Immature natural killer cell (primary cell): Measurements from ENCODE around the gene CA5A. TPM values are rescaled to one million over a fixed set of nuclear protein-coding genes. Genes with fewer than 3 reads are reported as not detected.
"Not testable (repeated sequence)": the region's sequence is repeated elsewhere in the genome, so short reads cannot be mapped to it uniquely, and the experiment has no call there.

Experiments used
- DNase-seq, 3 donors: peaks; one replicate each; pipeline ENCODE4 v3.0.0; 2022; ENCODE audit warnings: mixed read lengths in 1 of 3
- H3K27ac Mint-ChIP-seq, 6 donors: one replicate each; pipeline ENCODE4 v1.8.0; 2020; ENCODE audit warnings: mixed read lengths in 6 of 6, mild to moderate bottlenecking in 5 of 6, inconsistent platforms in 4 of 6, moderate library complexity in 3 of 6
- H3K27me3 Mint-ChIP-seq, 3 donors: one replicate each; pipeline ENCODE4 v1.8.0; 2020 to 2021; ENCODE audit warnings: low read depth in 3 of 3, mild to moderate bottlenecking in 3 of 3, mixed read lengths in 3 of 3, moderate library complexity in 3 of 3, inconsistent platforms in 1 of 3
- H3K36me3 Mint-ChIP-seq, 3 donors: one replicate each; pipeline ENCODE4 v1.8.0; 2020; ENCODE audit warnings: mixed read lengths in 3 of 3, inconsistent platforms in 2 of 3, mild to moderate bottlenecking in 2 of 3
- H3K4me1 Mint-ChIP-seq, 2 donors: one replicate each; pipeline ENCODE4 v1.8.0; 2020; ENCODE audit warnings: inconsistent platforms in 2 of 2, mild to moderate bottlenecking in 2 of 2, mixed read lengths in 2 of 2, moderate library complexity in 1 of 2
- H3K4me3 Mint-ChIP-seq, 5 donors: one replicate each; pipeline ENCODE4 v1.8.0; 2020; ENCODE audit warnings: mild to moderate bottlenecking in 5 of 5, mixed read lengths in 5 of 5, inconsistent platforms in 3 of 5, moderate library complexity in 3 of 5
- H3K9me3 Mint-ChIP-seq, 6 donors: one replicate each; pipeline ENCODE4 v1.8.0; 2020; ENCODE audit warnings: mild to moderate bottlenecking in 6 of 6, mixed read lengths in 6 of 6, inconsistent platforms in 4 of 6, moderate library complexity in 3 of 6
- polyA plus RNA-seq, 3 donors: library from polyadenylated mRNA; unstranded; fragments of 300-500 nt; fragmentation: Illumina TruSeq; gene quantifications; one replicate each; pipeline ENCODE4 v1.2.3, GENCODE V29; 2021

Gene CA5A
- polyA plus RNA-seq, 3 donors from 2014 or later: not detected

DNA sequence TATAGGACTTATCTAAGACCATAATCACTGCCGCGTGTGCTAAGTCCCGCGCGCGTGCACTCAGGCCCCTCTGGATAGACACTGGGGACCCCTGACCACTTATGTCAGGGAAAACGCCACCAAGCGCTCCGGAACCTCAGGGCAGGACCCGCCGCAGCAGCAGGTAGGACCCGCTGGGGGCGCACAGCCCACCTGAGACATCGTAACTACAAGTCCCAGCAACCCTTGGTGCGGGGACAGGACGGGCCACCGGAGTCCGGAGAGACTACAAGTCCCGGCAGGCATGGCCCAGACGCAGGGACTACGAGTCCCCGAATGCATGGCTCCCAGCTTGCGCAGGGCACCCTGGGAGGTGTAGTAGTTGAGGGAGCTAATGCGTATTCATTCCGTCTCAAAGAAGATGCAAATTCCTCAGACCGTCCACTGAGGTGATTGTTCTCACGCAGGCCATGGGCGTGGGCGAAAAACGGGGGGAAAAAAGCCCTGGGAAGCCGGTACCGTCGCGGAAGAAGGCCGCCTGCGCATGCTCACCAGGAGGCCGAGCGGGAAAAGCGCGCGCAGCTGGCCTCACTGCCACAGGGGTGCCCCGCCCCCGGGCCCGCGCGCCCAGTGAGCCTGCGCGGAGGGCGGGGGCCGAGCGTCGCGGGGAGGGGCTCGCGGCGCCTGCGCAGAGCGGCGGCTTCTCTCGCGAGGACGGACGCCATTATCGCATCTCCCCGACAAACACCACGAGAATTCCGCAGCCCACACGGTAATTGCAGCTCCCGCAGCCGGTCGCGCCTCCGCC, 14.6 kb upstream of the CA5A start, which contains the start of gene BANP:
TSS of gene BANP (plus strand) at position 670 of the 787 bp plus-strand sequence. CDS start 23,682 bp downstream, outside the sequence.
- Mint-ChIP-seq H3K4me3 (peak within 1 kb of the TSS; percentile 99 to 100 (median 100)), H3K4me1 (peaks cover 46 to 49% of the 10 kb centered on the region in 2 donors), H3K36me3 (peaks cover 0 to 15% (median 0%) of the 10 kb centered on the region in 3 donors), H3K27ac (peak within 1 kb of the TSS; percentile 97 to 100 (median 100)), H3K9me3 (no peaks in the 10 kb centered on the region), H3K27me3 (peaks cover 4 to 14% (median 9%) of the 10 kb centered on the region in 3 donors)
- peak; percentile 96 to 98 (median 97) for DNase-seq

DNA sequence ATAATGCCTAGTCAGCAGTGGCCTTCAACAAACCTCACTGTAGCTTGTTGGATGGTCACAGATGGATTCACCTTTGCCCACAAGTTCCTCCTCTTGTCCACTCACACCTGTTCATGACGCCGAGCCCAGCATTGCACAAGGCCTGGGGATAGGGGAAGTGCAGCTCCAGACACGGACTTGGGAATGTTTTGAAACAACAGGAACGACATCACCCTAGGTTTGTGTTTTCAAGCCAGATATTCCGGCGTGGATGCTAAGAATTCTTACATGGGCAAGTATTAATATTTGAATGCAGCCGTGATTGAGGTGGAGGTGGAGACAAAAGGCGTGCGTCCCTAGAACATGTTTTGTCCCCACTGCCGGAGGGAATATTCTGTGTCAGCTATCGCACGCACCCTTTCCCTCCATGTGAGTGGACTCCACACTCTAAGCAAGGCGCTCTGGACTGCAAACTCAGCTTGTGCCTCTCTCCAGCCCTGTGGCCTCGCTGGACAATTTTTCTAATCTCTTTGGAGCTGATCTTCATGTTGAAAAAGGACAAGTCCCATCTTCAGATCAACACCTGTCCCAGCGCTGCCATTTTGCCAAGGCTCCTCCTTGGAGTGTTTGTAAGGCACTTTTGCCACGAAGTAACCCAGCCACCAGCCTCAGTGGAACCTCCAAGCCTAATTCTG, 12.9 kb upstream of the CA5A start:
- H3K4me3 Mint-ChIP-seq: peak overlapping the region in 4 of 5 donors; percentile 24 to 60 (median 37)
- H3K36me3 Mint-ChIP-seq: peaks cover 0 to 10% (median 0%) of the 10 kb centered on the region in 3 donors
- H3K27ac Mint-ChIP-seq: peak overlapping the region in 1 of 6 donors; percentile 26
- H3K4me1 Mint-ChIP-seq: peaks cover 28 to 32% of the 10 kb centered on the region in 2 donors
- H3K9me3 Mint-ChIP-seq: no peaks in the 10 kb centered on the region
- peaks cover 4 to 13% (median 12%) of the 10 kb centered on the region in 3 donors for H3K27me3 Mint-ChIP-seq
- no peak for DNase-seq

DNA sequence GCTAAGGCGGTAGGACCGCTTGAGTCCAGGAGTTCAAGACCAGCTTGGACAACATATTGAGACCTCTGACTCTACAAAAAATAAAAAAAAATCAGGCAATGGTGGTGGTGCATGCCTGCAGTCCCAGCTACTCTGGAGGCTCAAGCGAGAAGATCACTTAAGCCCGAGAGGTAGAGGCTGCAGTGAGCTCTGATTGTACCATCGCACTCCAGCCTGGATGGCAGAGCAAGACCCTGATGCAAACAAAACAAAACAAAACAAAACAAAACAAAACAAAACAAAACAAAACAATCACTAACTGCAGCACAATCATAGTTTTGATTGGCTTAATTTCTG, 12.4 kb upstream of the CA5A start:
- Mint-ChIP-seq H3K9me3 (no peaks in the 10 kb centered on the region), H3K4me1 (peaks cover 23 to 27% of the 10 kb centered on the region in 2 donors), H3K27me3 (peaks cover 4 to 13% (median 12%) of the 10 kb centered on the region in 3 donors), H3K27ac (peak overlapping the region in 1 of 6 donors; percentile 68), H3K4me3 (peak overlapping the region in 2 of 5 donors; percentile 8 to 36), H3K36me3 (peaks cover 0 to 10% (median 0%) of the 10 kb centered on the region in 3 donors)
- DNase-seq: no peak

DNA sequence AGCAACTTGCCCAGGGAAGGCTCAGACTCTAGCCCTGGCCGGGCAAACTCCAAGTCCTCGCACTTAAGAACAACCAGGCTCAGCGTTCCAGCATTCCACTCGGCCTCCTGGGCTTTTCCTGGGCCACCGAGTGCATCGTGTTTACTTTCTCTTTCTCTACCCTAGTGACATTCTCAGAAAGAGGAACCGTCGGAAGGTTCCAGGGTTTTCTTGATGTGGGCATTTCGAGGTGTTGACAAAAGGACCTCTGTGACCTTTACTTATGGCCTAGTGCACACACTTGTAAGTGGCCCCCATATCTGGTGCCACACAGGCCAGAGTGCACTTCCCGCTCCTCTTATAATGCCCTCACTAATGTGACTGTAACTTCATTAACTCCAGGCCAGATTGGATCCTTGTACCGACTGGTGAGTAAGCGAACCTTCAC, 11.8 kb upstream of the CA5A start:
- Mint-ChIP-seq H3K4me1 (peaks cover 17 to 21% of the 10 kb centered on the region in 2 donors), H3K27ac (peak overlapping the region in 4 of 6 donors; percentile 4 to 68 (median 15)), H3K4me3 (peak overlapping the region in 3 of 5 donors; percentile 2 to 20 (median 8)), H3K27me3 (peaks cover 4 to 13% (median 12%) of the 10 kb centered on the region in 3 donors), H3K36me3 (peaks cover 0 to 5% (median 0%) of the 10 kb centered on the region in 3 donors), H3K9me3 (no peaks in the 10 kb centered on the region)
- DNase-seq: no peak

DNA sequence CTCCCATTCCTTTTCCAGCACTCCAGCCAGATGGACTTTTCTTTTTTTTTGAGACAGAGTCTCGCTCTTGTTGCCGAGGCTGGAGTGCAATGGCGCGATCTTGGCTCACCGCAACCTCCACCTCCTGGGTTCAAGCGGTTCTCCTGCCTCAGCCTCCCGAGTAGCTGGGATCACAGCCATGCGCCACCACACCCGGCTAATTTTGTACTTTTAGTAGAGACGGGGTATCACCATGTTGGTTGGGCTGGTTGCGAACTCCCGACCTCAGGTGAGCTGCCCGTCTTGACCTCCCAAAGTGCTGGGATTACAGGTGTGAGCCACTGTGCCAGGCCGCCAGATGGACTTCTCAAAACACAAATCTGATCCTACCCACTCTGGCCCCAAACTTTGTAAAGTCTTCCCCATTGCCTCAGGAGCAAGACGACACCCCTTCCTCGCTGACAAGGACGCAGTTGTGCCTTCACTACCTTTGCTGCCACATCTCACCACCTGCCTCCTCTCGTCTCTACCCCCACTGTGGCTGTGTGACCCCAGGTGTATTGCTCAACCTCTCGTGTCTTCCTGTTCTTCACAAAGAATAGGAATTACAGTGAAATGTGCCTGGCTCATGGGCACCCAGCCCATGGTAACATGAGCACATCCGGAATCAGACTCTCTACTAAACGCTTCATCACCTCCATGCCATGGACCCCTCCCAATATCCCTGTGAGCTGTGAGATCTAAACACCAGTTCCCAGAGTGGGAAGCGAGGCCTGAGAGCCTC, 11.2 kb upstream of the CA5A start:
- peaks cover 0 to 5% (median 0%) of the 10 kb centered on the region in 3 donors for H3K36me3 Mint-ChIP-seq
- DNase-seq: no peak
- no peaks in the 10 kb centered on the region for H3K9me3 Mint-ChIP-seq
- peaks cover 14 to 15% of the 10 kb centered on the region in 2 donors for H3K4me1 Mint-ChIP-seq
- no peak overlapping the region for H3K4me3 Mint-ChIP-seq
- peak overlapping the region in 2 of 6 donors; percentile 5 to 25 for H3K27ac Mint-ChIP-seq
- peaks cover 4 to 14% (median 13%) of the 10 kb centered on the region in 3 donors for H3K27me3 Mint-ChIP-seq

DNA sequence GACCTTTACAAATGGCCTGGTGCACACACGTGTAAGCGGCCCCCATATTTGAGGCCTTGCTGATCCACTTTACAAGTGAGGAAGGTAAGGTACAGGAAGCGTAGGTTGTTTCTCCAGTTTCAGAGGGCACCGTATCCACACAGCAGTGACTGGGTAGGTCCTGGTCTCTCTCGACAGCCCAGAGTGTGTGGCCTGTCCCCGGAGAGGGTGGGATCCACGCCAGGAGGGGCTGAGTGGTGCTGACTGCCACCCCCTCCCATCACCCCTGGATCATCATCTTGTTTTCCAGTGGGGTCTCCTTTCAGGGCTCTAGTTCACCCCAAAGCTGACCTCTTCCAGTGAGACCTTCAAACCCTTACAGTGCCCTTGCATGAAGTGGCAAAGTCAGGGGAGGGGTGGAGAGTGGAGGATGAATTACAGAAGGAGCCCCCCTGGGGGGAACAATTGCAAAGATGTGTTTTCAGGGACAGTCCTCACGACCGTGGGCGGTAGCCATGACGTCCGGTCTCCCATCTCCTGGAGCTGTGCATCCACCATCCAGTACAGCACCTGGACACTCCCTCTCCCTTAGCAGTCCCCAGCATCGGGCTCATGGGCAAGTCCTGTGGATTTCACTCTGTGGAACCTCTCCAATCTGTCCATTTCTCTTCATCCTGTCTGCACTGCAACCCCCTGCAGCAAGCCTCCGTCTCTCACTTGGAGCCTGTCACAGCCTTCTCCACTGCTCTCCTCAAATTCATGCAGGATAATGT, 10.4 kb upstream of the CA5A start:
- Mint-ChIP-seq H3K27me3 (peaks cover 4 to 13% (median 11%) of the 10 kb centered on the region in 3 donors), H3K4me1 (peaks cover 8% of the 10 kb centered on the region in 2 donors), H3K27ac (no peak overlapping the region), H3K9me3 (no peaks in the 10 kb centered on the region), H3K4me3 (no peak overlapping the region), H3K36me3 (no peaks in the 10 kb centered on the region)
- DNase-seq: no peak

DNA sequence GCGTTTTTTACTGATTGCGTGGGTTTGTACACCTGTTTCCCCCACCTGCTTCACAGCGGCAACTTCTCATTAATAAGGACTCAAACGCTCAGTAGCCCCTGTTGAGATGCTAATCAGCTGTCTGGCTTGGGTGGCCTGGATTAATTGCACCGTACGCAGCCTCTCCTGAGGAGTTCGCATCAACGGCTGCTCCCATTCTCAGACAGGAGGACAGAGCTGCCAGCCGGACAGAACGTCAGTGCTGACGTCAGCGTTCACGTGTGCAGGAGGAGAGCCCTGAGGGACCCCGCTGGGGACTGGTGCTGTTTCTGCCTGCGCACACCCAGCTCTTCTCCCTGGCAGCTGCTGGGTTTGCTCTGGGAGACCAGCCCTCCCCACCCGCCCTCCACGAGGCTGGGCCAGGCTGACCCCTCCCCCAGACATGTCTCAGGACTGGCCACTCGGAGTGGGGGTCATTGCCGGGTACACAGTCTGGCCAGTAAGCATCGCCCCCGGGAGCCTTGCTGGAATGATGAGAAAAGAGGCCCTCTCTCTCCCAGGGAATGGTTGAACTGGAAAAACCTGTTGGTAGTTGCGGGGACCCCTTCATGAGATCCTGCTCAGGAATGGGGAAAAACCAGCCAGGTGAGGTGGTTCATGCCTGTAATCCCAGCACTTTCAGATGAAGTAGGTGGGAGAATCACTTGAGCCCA, 9.2 kb upstream of the CA5A start:
- Mint-ChIP-seq H3K4me3 (peak overlapping the region in 2 of 5 donors; percentile 9 to 18), H3K9me3 (no peaks in the 10 kb centered on the region), H3K36me3 (no peaks in the 10 kb centered on the region), H3K27ac (peak overlapping the region in 1 of 6 donors; percentile 37), H3K27me3 (peaks cover 0 to 8% (median 8%) of the 10 kb centered on the region in 3 donors), H3K4me1 (peaks cover 3% of the 10 kb centered on the region in 2 donors)
- DNase-seq: peak in 1 of 3 donors; percentile 26

DNA sequence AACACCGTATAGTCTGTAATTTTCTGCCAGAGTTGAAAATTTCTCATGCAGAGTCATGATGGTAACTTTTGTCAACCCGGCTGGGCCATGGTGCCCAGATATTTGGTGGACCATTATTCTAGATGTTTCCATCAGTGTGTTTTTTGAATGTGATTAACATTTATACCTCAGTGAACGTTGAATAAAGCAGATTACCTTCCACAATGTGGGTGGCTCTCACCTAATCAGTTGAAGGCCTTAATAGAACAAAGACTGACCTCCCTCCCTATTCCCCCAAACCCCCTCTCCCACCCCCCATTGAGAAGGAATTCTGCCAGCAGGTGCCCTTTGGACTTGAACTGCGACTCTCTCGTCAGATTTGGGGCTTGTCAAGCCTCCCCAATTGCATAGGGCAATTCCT, 6.4 kb upstream of the CA5A start:
- H3K4me3 Mint-ChIP-seq: no peak overlapping the region
- H3K27me3 Mint-ChIP-seq: peaks cover 0 to 9% (median 8%) of the 10 kb centered on the region in 3 donors
- no peak overlapping the region for H3K27ac Mint-ChIP-seq
- no peaks in the 10 kb centered on the region for H3K36me3 Mint-ChIP-seq
- no peak for DNase-seq
- no peaks in the 10 kb centered on the region for H3K4me1 Mint-ChIP-seq
- H3K9me3 Mint-ChIP-seq: no peaks in the 10 kb centered on the region

DNA sequence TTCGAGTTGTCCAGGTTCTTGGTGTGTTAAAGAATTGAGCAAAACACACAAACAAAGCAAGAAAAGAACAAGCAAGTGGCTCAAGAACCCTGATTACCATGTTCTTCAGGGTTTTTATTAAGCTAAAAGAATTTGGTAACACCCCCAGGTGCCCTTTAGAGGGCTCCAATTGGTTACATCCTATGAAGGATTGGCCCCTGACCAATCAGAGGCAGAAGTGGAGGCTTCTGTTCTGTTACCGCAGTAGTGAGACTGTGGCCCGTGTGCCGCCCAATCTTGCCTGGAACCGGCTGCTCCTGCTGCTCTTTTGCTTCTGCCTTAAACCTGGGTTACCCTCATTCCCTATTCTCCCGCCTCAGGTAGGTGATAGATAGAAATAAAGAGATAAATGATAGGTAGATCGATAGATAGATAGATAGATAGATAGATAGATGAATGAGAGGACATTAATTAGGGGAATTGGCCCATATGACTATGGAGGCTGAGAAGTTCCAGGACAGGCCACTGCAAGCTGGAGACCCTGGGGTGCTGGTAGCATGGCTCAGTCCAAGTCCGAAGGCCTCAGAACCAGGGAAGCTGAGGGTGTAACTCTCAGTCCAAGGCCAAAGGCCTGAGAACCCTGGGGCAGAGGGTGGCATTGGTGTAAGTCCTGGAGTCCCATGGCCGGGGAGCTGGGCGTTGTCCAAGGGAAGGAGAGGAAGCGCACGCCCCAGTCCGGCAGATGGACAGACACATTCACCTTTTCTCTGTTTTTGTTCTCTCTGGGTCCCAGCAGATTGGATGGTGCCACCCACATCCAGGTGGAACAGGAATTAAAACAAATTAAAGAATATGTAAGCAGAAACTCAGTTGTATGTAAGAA, 3.5 kb upstream of the CA5A start:
- Mint-ChIP-seq H3K36me3 (no peaks in the 10 kb centered on the region), H3K4me3 (no peak overlapping the region), H3K9me3 (no peaks in the 10 kb centered on the region), H3K4me1 (no peaks in the 10 kb centered on the region), H3K27ac (no peak overlapping the region), H3K27me3 (peaks cover 0 to 6% (median 0%) of the 10 kb centered on the region in 3 donors)
- DNase-seq: no peak

DNA sequence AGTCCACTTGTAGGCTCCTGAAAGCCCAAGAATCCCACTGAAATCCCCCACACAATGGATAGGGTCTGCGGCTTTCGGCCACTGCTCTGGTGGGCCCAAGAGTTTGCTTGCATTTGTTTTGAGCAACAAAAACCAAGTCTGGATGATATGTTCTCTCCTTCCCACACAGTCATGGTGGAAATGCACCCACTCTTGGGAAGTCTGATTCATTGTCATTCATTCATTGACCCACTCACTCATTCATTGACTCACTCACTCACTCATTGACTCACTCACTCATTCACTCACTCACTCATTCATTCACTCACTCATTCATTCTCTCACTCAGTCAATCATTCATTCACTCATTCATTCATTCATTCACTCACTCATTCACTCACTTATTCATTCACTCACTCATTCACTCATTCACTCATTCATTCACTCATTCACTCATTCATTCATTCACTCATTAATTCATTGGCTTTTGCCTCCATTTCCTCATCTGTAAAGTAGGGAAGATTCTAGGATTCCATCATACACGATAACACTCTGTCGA, 2.2 kb upstream of the CA5A start:
- no peak overlapping the region for H3K4me3 Mint-ChIP-seq
- no peaks in the 10 kb centered on the region for H3K4me1 Mint-ChIP-seq
- H3K9me3 Mint-ChIP-seq: no peaks in the 10 kb centered on the region
- no peaks in the 10 kb centered on the region for H3K36me3 Mint-ChIP-seq
- DNase-seq: no peak
- H3K27me3 Mint-ChIP-seq: peaks cover 0 to 6% (median 0%) of the 10 kb centered on the region in 3 donors
- H3K27ac Mint-ChIP-seq: no peak overlapping the region

DNA sequence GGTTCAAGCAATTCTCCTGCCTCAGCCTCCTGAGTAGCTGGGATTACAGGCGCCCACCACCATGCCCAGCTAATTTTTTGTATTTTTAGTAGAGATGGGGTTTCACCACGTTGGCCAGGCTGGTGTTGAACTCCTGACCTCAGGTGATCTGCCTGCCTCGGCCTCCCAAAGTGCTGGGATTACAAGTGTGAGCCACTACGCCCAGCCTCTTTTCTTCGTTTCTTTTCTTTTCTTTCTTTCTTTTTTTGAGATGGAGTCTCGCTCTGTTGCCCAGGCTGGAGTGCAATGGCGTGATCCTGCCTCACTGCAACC, 858 bp upstream of the CA5A start:
- not testable (repeated sequence) for H3K4me3 Mint-ChIP-seq, H3K27ac Mint-ChIP-seq

DNA sequence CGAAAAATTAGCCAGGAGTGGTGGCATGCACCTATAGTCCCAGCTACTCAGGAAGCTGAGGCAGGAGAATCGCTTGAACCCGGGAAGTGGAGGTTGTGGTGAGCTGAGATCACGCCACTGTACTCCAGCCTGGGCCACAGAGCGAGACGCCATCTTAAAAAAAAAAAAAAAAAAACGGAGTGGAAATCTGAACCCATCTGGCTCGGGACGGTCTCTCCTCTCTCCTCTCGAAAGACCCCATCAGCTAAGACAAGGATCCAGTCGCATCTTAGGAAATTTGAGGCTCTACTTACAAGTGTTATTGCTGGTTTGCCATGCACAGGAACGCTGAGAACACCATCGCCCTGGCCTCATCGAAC, 334 bp downstream of the CA5A start:
- not testable (repeated sequence) for H3K4me3 Mint-ChIP-seq, H3K27ac Mint-ChIP-seq, H3K36me3 Mint-ChIP-seq, DNase-seq, H3K27me3 Mint-ChIP-seq, H3K4me1 Mint-ChIP-seq, H3K9me3 Mint-ChIP-seq

More for the DNA sequence above, 858 bp upstream of the CA5A start:
- H3K9me3 Mint-ChIP-seq, H3K4me1 Mint-ChIP-seq, DNase-seq, H3K36me3 Mint-ChIP-seq, H3K27me3 Mint-ChIP-seq: not testable (repeated sequence)
